Testis (tissue), 2 donors: ENCODE data around the gene NTM.

ENCODE experiments used
- POLR2A ChIP-seq: fragments of 450-650 bp; IDR thresholded peaks from one replicate; pipeline ENCODE4 v1.6.1; 2017; ENCODE audit warnings: antibody characterized with exemption, mild to moderate bottlenecking, moderate library complexity
- TF ChIP-seq, protein P1 (sequence below), 3 experiments: fragments of 450-650 bp in 2 of 3; fragments of 200-600 bp in 1 of 3; sonication (generic) in 1 of 3; IDR thresholded peaks; one replicate each; pipeline ENCODE4 v1.5.1; 2016 to 2019; ENCODE audit warnings: antibody characterized with exemption in 3 of 3, mild to moderate bottlenecking in 2 of 3, moderate library complexity in 1 of 3

DNA sequence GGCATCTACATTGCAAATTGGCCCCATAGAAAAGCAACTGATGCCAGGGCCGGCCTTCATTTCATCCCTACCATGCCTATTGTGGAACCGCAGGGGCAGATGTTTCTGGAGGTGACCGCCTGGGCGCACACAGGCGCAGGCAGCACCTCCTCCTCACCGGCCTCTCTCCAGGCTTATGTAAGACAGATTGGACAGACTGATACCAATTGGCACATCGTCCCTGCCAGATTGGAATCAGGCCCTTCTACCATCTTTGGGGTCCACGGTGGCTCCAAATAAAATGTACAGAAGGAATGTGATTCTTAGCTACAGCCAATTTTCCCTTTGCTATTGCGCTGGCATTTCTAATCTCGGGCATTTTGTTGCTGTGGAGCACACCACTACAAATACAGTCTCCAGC is 732.6 kb downstream of the NTM start:
- no peak for TF ChIP-seq POLR2A
- TF ChIP-seq, protein P1, sequence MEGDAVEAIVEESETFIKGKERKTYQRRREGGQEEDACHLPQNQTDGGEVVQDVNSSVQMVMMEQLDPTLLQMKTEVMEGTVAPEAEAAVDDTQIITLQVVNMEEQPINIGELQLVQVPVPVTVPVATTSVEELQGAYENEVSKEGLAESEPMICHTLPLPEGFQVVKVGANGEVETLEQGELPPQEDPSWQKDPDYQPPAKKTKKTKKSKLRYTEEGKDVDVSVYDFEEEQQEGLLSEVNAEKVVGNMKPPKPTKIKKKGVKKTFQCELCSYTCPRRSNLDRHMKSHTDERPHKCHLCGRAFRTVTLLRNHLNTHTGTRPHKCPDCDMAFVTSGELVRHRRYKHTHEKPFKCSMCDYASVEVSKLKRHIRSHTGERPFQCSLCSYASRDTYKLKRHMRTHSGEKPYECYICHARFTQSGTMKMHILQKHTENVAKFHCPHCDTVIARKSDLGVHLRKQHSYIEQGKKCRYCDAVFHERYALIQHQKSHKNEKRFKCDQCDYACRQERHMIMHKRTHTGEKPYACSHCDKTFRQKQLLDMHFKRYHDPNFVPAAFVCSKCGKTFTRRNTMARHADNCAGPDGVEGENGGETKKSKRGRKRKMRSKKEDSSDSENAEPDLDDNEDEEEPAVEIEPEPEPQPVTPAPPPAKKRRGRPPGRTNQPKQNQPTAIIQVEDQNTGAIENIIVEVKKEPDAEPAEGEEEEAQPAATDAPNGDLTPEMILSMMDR (IDR thresholded peaks at IDR 0.05): no peak
